Activated CD4-positive, alpha-beta T cell treated with anti-CD3 and anti-CD28 coated beads, Interleukin-2, amount 10 ng/mL, durations not matched to agents 7 days and 5 days (primary cell): ENCODE measurements around the gene NGFR. TPM values are rescaled to one million over a fixed set of nuclear protein-coding genes. Genes with fewer than 3 reads are reported as not detected.

Source experiments
- CTCF ChIA-PET: fragments of 350-600 bp; sonication (Branson Sonifier 250); formaldehyde crosslinking; loops from one replicate; lab custom pipeline; 2021; ENCODE audit warnings: antibody characterized with exemption; lab: Charles Lee
- POLR2A ChIA-PET: fragments of 350-600 bp; sonication (Branson Sonifier 250); formaldehyde crosslinking; loops from one replicate; lab custom pipeline; 2021; ENCODE audit warnings: antibody characterized with exemption; lab: Charles Lee
- DNase-seq: peaks from one replicate; pipeline ENCODE4 v3.0.0-alpha.2; 2020
- H3K27ac Mint-ChIP-seq: one replicate; pipeline ENCODE4 v1.8.0; 2021; ENCODE audit warnings: mild to moderate bottlenecking, moderate library complexity, mixed read lengths
- H3K27me3 Mint-ChIP-seq: one replicate; pipeline ENCODE4 v1.8.0; 2021; ENCODE audit warnings: mixed read lengths
- H3K36me3 Mint-ChIP-seq: one replicate; pipeline ENCODE4 v1.8.0; 2021; ENCODE audit warnings: low read depth, mixed read lengths
- H3K4me1 Mint-ChIP-seq: one replicate; pipeline ENCODE4 v1.8.0; 2021; ENCODE audit warnings: mixed read lengths
- H3K4me3 Mint-ChIP-seq: one replicate; pipeline ENCODE4 v1.8.0; 2021; ENCODE audit warnings: mild to moderate bottlenecking, moderate library complexity, mixed read lengths
- H3K9me3 Mint-ChIP-seq: one replicate; pipeline ENCODE4 v1.8.0; 2021; ENCODE audit warnings: mixed read lengths
- total RNA-seq, 2 experiments: library from RNA; stranded (reverse); gene quantifications; one replicate each; pipeline ENCODE4 v1.2.3, GENCODE V29; 2021

The NGFR gene
- total RNA-seq, 2 experiments from 2014 or later: 0.07 TPM; not detected in 1

DNA sequence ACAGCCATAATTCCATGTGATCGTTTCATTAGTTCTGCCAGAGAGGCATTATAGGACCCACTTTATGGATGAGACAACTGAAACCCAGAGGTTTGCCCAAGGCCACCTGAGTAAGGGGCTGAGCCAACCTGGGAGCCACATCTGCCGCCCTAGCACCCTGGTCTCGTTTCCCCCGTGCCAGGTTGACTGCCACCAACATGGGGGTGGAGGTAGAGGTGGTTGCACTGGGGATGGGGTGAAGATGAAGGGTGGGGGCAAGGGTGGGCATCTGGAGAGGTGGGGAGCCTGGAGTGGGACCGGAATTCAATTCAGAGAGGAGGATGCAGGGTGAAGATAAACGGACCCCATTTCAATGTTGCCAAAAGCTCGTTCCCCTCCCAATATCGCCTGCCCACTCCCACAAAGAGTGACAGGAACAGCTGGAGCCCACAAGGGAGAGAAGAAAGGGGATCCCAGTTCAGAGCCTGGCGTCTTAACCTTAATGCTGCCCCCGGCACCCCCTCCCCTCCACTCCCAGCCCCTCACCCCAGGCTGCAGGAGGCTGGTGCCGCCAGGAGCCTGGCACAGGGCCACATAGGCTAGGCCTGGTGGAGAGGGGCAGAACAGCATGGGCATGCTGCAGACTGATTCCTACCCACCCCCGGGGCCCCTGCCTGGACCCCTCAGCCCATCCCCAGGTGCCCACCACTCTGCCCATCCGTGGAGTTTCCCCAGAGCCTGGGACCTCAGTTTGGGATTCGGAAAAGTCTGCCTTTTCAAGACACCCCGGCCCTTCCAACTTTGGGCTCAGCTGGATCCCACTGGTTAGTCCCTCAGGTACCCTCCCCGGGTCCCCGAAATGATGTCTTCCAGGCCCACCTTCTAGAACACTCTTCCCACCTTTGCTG lies 29.6 kb downstream of the NGFR start:
- no peaks in the 10 kb centered on the region for H3K9me3 Mint-ChIP-seq
- peaks cover 15% of the 10 kb centered on the region for H3K27me3 Mint-ChIP-seq
- DNase-seq: no peak
- no peaks in the 10 kb centered on the region for H3K36me3 Mint-ChIP-seq
- CTCF ChIA-PET: interaction anchor here (0.7 kb wide), 1 partner anchor 474 kb away, joined by 3 read pairs; no protein-coding TSS in a partner anchor
- peaks cover 9% of the 10 kb centered on the region for H3K4me1 Mint-ChIP-seq
- POLR2A ChIA-PET: no interaction called here
- H3K27ac Mint-ChIP-seq: no peak overlapping the region
- no peak overlapping the region for H3K4me3 Mint-ChIP-seq

DNA sequence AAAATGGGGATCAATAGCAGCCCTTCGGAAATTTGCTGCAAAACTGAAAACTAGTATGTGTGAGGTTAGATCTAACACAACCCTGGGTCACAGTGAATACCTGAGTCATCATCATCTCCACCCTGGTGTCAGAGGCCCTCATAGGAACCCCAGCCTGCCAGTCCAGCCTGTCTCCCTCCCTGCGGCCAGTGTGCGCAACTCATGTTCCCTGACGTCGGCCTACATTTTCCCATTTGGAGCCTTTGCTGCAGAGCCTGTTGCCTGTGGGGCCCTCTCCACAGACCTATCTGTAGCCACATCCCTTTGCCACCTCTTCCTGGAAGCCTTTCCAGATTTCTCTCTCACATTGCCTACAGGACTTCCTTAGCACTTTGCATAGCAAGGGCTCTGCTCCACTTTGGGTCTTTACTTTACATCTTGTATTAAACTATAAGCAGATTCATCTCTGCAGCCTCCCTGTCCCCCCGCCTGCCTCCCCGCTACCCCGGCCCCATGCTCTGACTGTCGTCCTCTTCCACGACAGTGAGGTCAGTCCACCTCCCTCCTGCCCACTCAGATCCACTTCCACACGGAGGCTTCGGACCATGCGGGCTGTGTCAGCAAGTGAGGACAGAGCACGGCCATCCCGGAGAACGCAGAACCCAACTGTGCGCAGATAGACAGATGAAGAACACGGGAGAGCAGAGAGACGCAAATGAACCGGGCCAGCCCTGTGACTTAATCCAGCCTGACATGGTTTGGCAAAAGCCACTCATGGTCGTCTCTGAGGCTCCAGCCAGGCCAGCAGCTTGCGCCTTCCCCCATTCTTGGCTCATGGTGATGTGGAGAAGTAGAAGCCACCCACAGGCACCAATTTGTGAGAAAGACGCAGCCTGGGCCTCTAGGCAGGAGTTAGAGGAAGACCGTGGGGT lies 31.0 kb downstream of the NGFR start:
- Mint-ChIP-seq H3K4me1 (peaks cover 9% of the 10 kb centered on the region), H3K4me3 (no peak overlapping the region), H3K36me3 (no peaks in the 10 kb centered on the region), H3K27ac (no peak overlapping the region), H3K27me3 (peaks cover 21% of the 10 kb centered on the region), H3K9me3 (no peaks in the 10 kb centered on the region)
- DNase-seq: no peak
- CTCF ChIA-PET: no interaction called here
- POLR2A ChIA-PET: no interaction called here

DNA sequence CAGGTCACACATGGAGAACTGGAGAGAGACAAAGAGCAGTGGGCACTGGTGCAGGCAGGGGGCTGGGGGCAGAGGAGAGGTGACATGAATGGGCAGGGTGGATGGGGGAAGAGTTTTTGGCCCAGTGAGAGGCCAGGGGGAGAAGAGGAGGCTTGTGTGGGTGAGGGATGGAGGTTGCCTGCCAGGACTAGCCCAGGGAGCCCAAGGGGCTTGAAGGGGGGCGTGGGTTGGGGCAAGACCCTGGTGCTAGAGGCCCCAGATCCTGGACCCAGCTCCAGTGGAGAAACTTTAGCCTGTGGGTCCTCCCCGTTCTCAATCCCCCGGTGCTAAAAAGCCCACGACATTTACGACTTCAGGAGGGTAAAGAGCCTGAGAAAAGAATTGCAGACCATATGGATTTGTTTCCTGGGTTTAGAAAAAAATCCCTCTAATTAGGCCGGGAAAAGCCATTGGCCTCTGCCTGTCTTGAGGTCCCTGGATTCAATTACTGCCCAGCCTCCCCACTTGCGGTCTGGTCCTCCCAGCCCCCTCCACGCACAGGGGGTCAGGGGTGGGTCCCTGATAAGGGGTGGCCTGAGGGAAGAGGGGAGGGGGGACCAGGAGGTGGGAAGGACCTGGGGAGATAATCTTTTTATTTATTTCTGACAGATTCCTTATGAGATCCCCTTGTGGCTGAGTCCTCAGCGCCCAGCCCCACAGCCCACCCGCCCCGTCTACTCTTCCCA lies 33.0 kb downstream of the NGFR start:
- H3K9me3 Mint-ChIP-seq: no peaks in the 10 kb centered on the region
- CTCF ChIA-PET: interaction anchor here (0.6 to 1.6 kb wide), 3 partner anchors 14 to 56 kb away, joined by 3 to 5 read pairs (median 3); no protein-coding TSS in a partner anchor
- no peak overlapping the region for H3K4me3 Mint-ChIP-seq
- no peak for DNase-seq
- no peaks in the 10 kb centered on the region for H3K36me3 Mint-ChIP-seq
- no peak overlapping the region for H3K27ac Mint-ChIP-seq
- H3K4me1 Mint-ChIP-seq: peaks cover 9% of the 10 kb centered on the region
- H3K27me3 Mint-ChIP-seq: peaks cover 32% of the 10 kb centered on the region
- POLR2A ChIA-PET: no interaction called here

DNA sequence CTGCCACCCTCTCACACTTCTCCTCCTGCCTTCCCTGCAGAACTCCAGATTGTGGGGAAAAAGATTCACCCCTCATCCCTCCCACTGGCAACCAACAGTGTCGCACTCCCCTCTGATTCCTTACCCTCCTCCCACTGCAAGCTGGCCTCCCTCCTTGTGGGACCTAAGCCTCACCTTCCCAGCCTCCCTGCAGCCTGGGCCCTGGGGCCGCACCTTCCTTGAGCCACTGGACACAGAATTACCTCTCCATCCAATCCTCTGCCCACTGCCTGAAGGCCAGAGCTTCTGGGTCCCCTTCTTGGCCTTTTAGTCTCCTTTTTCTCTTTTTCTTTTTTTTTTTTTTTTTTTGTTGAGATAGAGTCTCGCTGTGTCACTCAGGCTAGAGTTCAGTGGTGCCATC lies 33.9 kb downstream of the NGFR start:
- Mint-ChIP-seq H3K27ac (peak overlapping the region; percentile 65), H3K4me1 (peaks cover under 1% of the 10 kb centered on the region), H3K27me3 (peaks cover 37% of the 10 kb centered on the region), H3K36me3 (no peaks in the 10 kb centered on the region), H3K4me3 (no peak overlapping the region), H3K9me3 (no peaks in the 10 kb centered on the region)
- POLR2A ChIA-PET: no interaction called here
- no peak for DNase-seq
- CTCF ChIA-PET: interaction anchor here (1.0 to 1.5 kb wide), 2 partner anchors 9 to 27 kb away, joined by 3 read pairs; no protein-coding TSS in a partner anchor

DNA sequence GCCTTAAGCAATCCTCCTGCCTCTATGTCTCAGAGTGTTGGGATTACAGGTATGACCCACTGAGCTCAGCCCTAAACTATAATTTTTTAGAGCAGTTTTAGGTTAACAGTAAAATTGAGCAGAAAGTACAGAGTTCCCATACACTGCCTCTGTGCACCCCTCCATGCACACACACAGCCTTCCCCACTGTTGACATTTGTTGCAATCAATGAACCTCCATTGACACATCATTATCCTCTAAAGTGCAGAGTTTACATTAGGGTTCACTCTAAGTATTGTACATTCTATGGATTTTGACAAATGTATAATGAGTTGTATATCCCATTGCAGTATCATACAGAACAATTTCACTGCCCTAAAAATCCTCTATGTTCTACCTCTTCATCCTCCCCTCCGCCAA lies 35.0 kb downstream of the NGFR start:
- Mint-ChIP-seq H3K9me3 (no peaks in the 10 kb centered on the region), H3K4me3 (no peak overlapping the region)
- CTCF ChIA-PET: interaction anchor here (1.0 to 1.5 kb wide), 2 partner anchors 10 to 26 kb away, joined by 3 read pairs; no protein-coding TSS in a partner anchor

DNA sequence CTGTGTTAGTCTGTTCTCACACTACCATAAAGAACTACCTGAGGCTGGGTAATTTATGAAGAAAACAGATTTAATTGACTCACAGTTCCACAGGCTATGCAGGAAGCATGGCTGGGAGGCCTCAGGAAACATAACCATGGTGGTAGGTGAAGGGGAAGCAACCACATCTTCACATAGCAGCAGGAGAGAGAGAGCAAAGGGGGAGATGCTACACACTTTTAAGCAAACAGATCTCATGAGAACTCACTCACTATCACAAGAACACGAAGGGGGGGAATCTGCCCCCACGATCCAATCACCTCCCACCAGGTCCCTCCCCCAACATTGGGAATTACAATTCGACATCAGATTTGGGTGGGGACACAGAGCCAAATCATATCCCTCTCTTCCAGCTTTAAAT lies 48.8 kb downstream of the NGFR start:
- H3K4me1 Mint-ChIP-seq: no peaks in the 10 kb centered on the region
- CTCF ChIA-PET: interaction anchor here (1.3 kb wide), 1 partner anchor 12 kb away, joined by 3 read pairs; no protein-coding TSS in a partner anchor
- no peak for DNase-seq
- H3K9me3 Mint-ChIP-seq: peaks cover 9% of the 10 kb centered on the region
- peaks cover 7% of the 10 kb centered on the region for H3K27me3 Mint-ChIP-seq
- no peaks in the 10 kb centered on the region for H3K36me3 Mint-ChIP-seq
- no peak overlapping the region for H3K4me3 Mint-ChIP-seq
- H3K27ac Mint-ChIP-seq: no peak overlapping the region
- POLR2A ChIA-PET: no interaction called here

More for the DNA sequence above, 35.0 kb downstream of the NGFR start:
- no peak for DNase-seq
- POLR2A ChIA-PET: no interaction called here
- Mint-ChIP-seq H3K36me3 (no peaks in the 10 kb centered on the region), H3K27me3 (peaks cover 39% of the 10 kb centered on the region), H3K4me1 (no peaks in the 10 kb centered on the region), H3K27ac (no peak overlapping the region)

DNA sequence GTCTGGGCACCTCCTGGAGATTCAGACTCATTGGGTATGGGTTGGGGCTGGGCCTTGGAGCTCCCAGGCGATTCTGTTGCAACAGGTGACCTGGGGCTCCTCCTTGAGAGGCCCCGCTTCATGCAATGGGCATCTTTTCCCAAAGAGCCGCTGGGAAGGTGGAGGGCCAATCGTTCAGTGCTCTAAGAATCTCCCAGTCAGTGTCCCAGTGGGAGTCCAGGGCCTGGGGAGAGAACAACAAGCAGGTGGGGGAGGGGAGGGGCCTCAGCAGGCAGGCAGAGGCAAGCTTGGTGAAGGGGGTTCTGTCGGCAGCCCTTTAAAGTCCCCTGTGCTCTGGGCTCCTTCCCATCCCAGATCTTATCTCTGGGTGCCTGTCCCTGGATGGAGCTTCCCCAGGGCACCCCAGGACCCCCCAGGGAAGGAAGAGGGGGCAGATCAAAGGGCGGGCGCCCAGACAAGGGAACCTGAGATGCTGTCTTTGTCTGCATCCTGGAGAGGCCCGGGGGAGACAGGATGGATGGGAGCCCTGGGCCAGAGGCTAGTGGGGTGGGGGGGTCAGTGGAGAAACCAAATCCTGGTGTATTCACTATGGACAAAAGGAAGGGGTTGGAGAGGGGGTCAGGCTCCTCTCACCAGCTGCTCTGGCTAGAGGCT lies 50.0 kb downstream of the NGFR start:
- Mint-ChIP-seq H3K4me3 (no peak overlapping the region), H3K9me3 (peaks cover 9% of the 10 kb centered on the region), H3K4me1 (no peaks in the 10 kb centered on the region), H3K27me3 (peaks cover 7% of the 10 kb centered on the region), H3K36me3 (no peaks in the 10 kb centered on the region), H3K27ac (no peak overlapping the region)
- CTCF ChIA-PET: interaction anchor here (1.0 to 1.8 kb wide), 5 partner anchors 11 to 549 kb away, joined by 3 to 6 read pairs (median 4); no protein-coding TSS in a partner anchor
- no peak for DNase-seq
- POLR2A ChIA-PET: no interaction called here

DNA sequence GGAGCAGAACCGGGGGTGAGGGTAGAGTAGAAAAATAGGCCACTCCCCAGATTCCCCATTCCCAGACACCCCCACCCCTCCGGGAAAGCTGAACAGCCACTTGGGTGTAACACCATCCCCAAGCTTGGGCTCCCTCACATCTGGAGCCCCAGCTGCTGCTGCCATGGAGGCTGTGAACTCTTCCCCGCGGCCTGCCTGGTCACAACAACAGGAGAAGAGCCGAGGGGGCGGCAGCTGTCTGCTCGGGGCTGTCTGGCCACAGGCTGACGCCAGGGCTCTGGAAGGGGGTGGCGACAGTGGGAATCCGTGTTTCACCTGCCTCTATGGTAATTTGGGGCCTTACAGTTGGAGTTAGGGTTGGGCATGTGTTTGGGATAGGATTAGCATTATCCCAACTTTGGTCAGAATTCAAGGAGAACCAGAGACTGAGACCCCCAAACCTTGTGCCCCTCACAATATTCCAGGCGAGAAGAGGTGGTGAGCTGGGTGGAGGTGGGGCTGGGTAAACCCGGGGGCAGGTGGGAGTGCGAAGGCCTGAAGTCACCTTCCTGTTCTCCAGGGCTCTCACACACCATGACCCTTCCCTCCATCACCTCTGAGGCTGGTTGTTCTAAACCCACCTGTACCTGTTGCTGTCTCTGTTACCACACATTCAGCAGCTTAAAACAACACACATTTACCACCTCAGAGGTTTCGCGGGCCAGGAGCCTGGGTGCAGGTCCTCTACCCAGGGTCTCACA lies 50.9 kb downstream of the NGFR start:
- ChIA-PET POLR2A (no interaction called here), CTCF (interaction anchor here (1.2 to 2.5 kb wide), 4 partner anchors 10 to 22 kb away, joined by 4 to 8 read pairs (median 5); no protein-coding TSS in a partner anchor)
- Mint-ChIP-seq H3K4me3 (no peak overlapping the region), H3K9me3 (peaks cover 9% of the 10 kb centered on the region), H3K27ac (no peak overlapping the region), H3K36me3 (no peaks in the 10 kb centered on the region), H3K4me1 (no peaks in the 10 kb centered on the region), H3K27me3 (peaks cover 4% of the 10 kb centered on the region)
- DNase-seq: no peak

DNA sequence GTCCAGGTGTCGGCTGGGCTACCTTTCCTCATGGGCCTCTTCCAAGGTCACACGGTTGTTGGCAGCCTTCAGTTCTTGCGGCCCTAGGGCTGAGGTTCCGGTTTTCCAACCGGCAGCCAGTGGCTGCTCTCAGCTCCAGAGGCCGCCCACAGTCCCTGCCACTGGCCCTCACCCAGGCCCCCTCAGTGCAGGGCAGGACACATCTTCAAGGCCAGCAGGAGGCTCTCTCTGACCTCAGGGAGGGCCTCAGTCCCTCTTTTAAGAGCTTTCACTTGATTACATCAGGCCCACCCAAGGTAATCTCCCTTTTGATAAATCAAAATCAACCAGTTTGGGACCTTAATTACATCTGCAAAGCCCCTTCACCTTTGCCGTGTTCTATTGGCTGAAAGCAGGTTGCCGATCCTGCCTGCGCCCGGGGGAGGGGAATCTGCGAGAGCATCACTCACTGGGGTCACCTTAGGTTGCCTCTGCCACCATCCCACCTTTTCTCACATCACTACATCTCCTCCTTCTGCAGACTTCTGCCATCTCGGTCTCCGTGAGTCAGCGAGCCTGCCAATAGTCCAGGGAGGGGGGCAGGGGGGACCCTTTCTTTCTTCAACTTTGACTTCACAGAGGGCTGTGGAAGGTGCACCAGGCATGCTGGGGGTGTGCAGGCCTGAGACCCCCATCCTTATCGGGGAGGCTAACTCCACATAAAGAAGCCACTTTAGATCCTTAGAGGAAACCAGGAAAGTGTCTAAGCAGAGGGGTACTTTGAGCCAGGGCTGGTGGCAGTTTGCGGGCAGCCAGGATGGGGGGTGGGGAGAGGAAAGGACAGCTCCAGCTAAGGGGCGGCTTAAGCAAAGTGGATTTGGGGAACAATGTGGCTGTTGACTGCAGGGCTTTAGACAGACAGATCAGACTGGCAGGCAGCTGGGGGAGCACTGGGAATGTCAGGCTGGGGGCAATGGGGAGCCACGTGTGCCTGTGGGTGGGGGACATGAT lies 51.7 kb downstream of the NGFR start:
- Mint-ChIP-seq H3K4me3 (no peak overlapping the region), H3K27me3 (no peaks in the 10 kb centered on the region), H3K36me3 (no peaks in the 10 kb centered on the region), H3K4me1 (no peaks in the 10 kb centered on the region), H3K9me3 (peaks cover 6% of the 10 kb centered on the region), H3K27ac (peak overlapping the region; percentile 36)
- ChIA-PET POLR2A (no interaction called here), CTCF (interaction anchor here (0.6 to 2.5 kb wide), 3 partner anchors 9 to 408 kb away, joined by 3 to 8 read pairs (median 4); no protein-coding TSS in a partner anchor)
- no peak for DNase-seq

DNA sequence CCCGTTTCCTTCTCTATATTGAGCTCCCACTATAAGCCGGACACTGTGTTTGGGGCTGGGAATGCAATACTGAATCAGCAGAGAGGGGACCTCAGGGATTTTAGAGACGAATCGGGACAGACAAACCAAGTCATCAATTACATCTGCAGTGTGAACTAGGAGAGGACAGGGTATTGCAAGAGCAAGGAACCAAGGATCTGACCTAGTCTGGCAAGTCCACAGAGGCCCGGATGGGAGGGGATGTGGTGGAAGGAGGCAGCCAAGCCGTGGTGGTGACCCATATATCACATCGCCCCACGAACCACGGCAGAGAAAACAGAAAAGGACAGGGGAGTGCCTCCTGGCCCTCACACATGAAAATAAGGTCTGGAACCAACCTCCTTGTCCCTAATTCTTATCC lies 52.5 kb downstream of the NGFR start:
- ChIA-PET POLR2A (no interaction called here), CTCF (interaction anchor here (2.5 kb wide), 1 partner anchor 9 kb away, joined by 8 read pairs; no protein-coding TSS in a partner anchor)
- no peak for DNase-seq
- Mint-ChIP-seq H3K4me1 (no peaks in the 10 kb centered on the region), H3K27ac (no peak overlapping the region), H3K27me3 (no peaks in the 10 kb centered on the region), H3K9me3 (peaks cover 6% of the 10 kb centered on the region), H3K4me3 (no peak overlapping the region), H3K36me3 (no peaks in the 10 kb centered on the region)
